ENCODE results near the gene PPM1K. TPM values are rescaled to one million over a fixed set of nuclear protein-coding genes. Genes with fewer than 3 reads are reported as not detected.

PPM1K gene
- total and polyA plus RNA-seq, 9 of the 15 experiments (the other 6 are each of a cell fraction or from before 2014, with no cell fraction given), result 8.2 to 18.0 (median 10.5) TPM

DNA sequence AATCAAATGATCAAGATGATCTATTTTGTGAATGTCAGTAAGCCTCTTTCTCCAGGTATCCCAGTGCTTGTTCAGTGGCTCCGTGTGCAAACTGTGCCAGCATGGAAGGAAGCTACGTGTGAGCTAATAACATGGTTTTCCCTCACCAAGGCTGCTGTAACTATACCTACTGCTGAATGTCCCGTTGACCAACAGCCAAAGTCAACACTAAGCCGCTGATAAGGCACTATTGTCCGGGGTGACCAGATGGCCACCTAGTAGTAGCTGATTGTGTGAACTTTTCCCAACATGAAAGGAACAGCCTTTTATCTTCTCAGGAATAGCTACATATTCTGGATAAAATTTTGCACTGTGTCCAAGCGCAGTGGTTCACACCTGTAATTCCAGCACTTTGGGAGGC, 68.0 kb downstream of the PPM1K start (continued):
- TF ChIP-seq CREB3L1 (IDR thresholded peaks at IDR 0.05; ENCODE audit: borderline replicate concordance, low read depth), result no peak
- peak; percentile 43 for TF ChIP-seq CBFA2T3 (IDR thresholded peaks at IDR 0.05)
- TF ChIP-seq ARID1B (IDR thresholded peaks at IDR 0.05), result peak; percentile 23; the same call in 1 of the 2 replicates

DNA sequence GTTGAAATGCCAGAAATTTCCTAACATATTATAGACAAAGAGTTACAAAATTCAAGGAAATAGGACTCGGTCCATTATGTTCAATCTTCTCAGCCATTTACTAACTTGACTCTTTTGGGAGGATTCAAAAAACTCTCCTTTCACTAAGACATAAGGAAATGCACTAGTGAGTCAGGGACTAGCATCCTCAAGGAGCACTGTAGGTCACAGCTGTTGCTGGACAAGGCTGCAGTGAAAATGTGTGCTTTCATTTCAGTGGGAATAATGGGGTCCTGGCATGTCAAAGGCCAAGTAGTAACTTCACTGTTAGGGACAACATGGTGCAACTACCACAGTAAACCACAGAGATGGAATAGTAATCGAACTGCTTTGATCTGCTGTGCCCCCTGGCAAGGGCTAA, 69.0 kb downstream of the PPM1K start:
- H3K4me1 ChIP-seq (replicated peaks in 1 of 2; ENCODE audit: control insufficient read depth in 2 of 2, insufficient read depth in 2 of 2, low read length in 2 of 2), result no peaks in the 10 kb centered on the region; a peak in 1 of 5 replicates
- no peak for ATAC-seq
- intact Hi-C loops (cut with micrococcal nuclease), result loop anchor here (10.0 kb wide), 1 partner anchor 721 kb away; no protein-coding TSS in a partner anchor
- no peaks in the 10 kb centered on the region for H3K79me2 ChIP-seq (ENCODE audit: control insufficient read depth, insufficient read depth, low read length)
- no peak overlapping the region for H3K4me2 ChIP-seq (ENCODE audit: insufficient read depth, low read length)
- BruUV-seq (replicated peaks), result no TSS peak
- H3K27me3 ChIP-seq (ENCODE audit: control insufficient read depth in 2 of 2, insufficient read depth in 2 of 2, low read length in 2 of 2), result peaks cover 0 to 11% of the 10 kb centered on the region in 2 experiments; a peak in 1 of 5 replicates
- POLR2A ChIA-PET, result no interaction called here
- H2AFZ ChIP-seq (ENCODE audit: low read depth, low read length), result no peak overlapping the region
- no peak for FAIRE-seq
- H3K9me3 ChIP-seq (replicated peaks; ENCODE audit: control insufficient read depth, insufficient read depth, low read depth, low read length), result no peaks in the 10 kb centered on the region
- no peaks in the 10 kb centered on the region for H4K20me1 ChIP-seq (replicated peaks; ENCODE audit: control insufficient read depth, insufficient read depth, low read length)
- H3K9ac ChIP-seq (ENCODE audit: insufficient read depth in 1 of 2, low read depth in 2 of 2, low read length in 2 of 2), result no peak overlapping the region
- no peak overlapping the region for H3K4me3 ChIP-seq
- no peak for DNase-seq (ENCODE audit: extremely low read depth in 1 of 4, low spot score in 3 of 4)
- H3K36me3 ChIP-seq (ENCODE audit: control insufficient read depth, insufficient read depth, low read length), result no peaks in the 10 kb centered on the region
- in situ Hi-C loops (cut with MboI), result loop anchor here (5.0 to 10.0 kb wide), 2 partner anchors 302 to 531 kb away; no protein-coding TSS in a partner anchor
- WGBS (ENCODE audit: insufficient coverage, low coverage, missing lambda C conversion rate), result 0% methylated on average over 2 of the region's 2 CpGs
- no peak overlapping the region for H3K27ac ChIP-seq (ENCODE audit: extremely low read depth, low read depth, low read length)
- H3K9me1 ChIP-seq (ENCODE audit: control insufficient read depth, insufficient read depth, low read length), result no peaks in the 10 kb centered on the region
- CTCF ChIA-PET (ENCODE audit: low intra/inter-chr PET ratio), result interaction anchor here (0.6 kb wide), 1 partner anchor 707 kb away, joined by 3 read pairs; no protein-coding TSS in a partner anchor
- TF ChIP-seq MYNN (IDR thresholded peaks at IDR 0.05) (no peak), MYNN (CRISPR knock-in tag; IDR thresholded peaks at IDR 0.05) (no peak), PHB2 (IDR thresholded peaks at IDR 0.05; ENCODE audit: low read depth) (no peak), ZNF311 (CRISPR knock-in tag; IDR thresholded peaks at IDR 0.05) (no peak), CBFA2T3 (IDR thresholded peaks at IDR 0.05) (no peak), POLR2AphosphoS2 (IDR thresholded peaks at IDR 0.05; ENCODE audit: low read length) (no peak), KLF1 (tag; IDR thresholded peaks at IDR 0.05) (no peak), SMARCE1 (IDR thresholded peaks at IDR 0.05) (no peak), TEAD2 (tag; IDR thresholded peaks at IDR 0.05) (no peak), POLR3A (IDR thresholded peaks at IDR 0.05; ENCODE audit: borderline replicate concordance, extremely low read depth, insufficient read depth, insufficient read length) (no peak), FOXA3 (CRISPR knock-in tag; conservative IDR thresholded peaks at IDR 0.05 in 1 of 2, IDR thresholded peaks at IDR 0.05 in 1 of 2) (no peak), ZC3H11A (IDR thresholded peaks at IDR 0.05; ENCODE audit: low read depth, low read length) (no peak), ZNF263 (CRISPR knock-in tag; IDR thresholded peaks at IDR 0.05; ENCODE audit: borderline replicate concordance) (no peak)
- TF ChIP-seq, protein P1, sequence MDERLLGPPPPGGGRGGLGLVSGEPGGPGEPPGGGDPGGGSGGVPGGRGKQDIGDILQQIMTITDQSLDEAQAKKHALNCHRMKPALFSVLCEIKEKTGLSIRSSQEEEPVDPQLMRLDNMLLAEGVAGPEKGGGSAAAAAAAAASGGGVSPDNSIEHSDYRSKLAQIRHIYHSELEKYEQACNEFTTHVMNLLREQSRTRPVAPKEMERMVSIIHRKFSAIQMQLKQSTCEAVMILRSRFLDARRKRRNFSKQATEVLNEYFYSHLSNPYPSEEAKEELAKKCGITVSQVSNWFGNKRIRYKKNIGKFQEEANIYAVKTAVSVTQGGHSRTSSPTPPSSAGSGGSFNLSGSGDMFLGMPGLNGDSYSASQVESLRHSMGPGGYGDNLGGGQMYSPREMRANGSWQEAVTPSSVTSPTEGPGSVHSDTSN (CRISPR knock-in tag; IDR thresholded peaks at IDR 0.05; ENCODE audit: low read depth), result no peak
- TF ChIP-seq, protein P1 (tag; conservative IDR thresholded peaks at IDR 0.05; ENCODE audit: low read depth), result no peak
